WTC11 (cell line): ENCODE measurements around the gene TEX51. TPM values are rescaled to one million over a fixed set of nuclear protein-coding genes. Genes with fewer than 3 reads are reported as not detected.

Source experiments
- ATAC-seq: fragments of 200-7000 bp; cut with Tn5 transposase; 2 replicates; pipeline ENCODE4 v1.10.0; 2021; ENCODE audit warnings: mild to moderate bottlenecking, moderate library complexity
- CTCF ChIA-PET: fragments of 300-600 bp; sonication (Branson Sonifier 250); formaldehyde crosslinking; loops from one replicate; lab custom pipeline; 2021; ENCODE audit warnings: antibody characterized with exemption; lab: Charles Lee
- POLR2A ChIA-PET: fragments of 350-600 bp; sonication (Branson Sonifier 250); formaldehyde crosslinking; loops from one replicate; lab custom pipeline; 2021; ENCODE audit warnings: antibody characterized with exemption; lab: Charles Lee
- DNase-seq: peaks from one replicate; pipeline ENCODE4 v3.0.0; 2021; ENCODE audit warnings: low spot score
- H3K27ac Mint-ChIP-seq: 2 replicates; pipeline ENCODE4 v1.8.0; 2021; ENCODE audit warnings: mixed read lengths
- H3K27me3 Mint-ChIP-seq: 2 replicates; pipeline ENCODE4 v1.8.0; 2021; ENCODE audit warnings: low read depth, mild to moderate bottlenecking, moderate library complexity, mixed read lengths
- H3K36me3 Mint-ChIP-seq: 2 replicates; pipeline ENCODE4 v1.8.0; 2021; ENCODE audit warnings: mixed read lengths
- H3K4me1 Mint-ChIP-seq: 2 replicates; pipeline ENCODE4 v1.8.0; 2022; ENCODE audit warnings: mixed read lengths
- H3K4me3 Mint-ChIP-seq: 2 replicates; pipeline ENCODE4 v1.8.0; 2021; ENCODE audit warnings: mild to moderate bottlenecking, moderate library complexity, mixed read lengths
- H3K9me3 Mint-ChIP-seq: 2 replicates; pipeline ENCODE4 v1.8.0; 2021; ENCODE audit warnings: mixed read lengths
- CREM ChIP-seq: sonication (generic); formaldehyde crosslinking; IDR thresholded peaks from 2 replicates; pipeline ENCODE4 v1.8.1; 2022; ENCODE audit warnings: mild to moderate bottlenecking, missing genetic modification reagents, moderate library complexity
- E2F4 ChIP-seq: sonication (generic); formaldehyde crosslinking; IDR thresholded peaks from 2 replicates; pipeline ENCODE4 v1.8.1; 2022; ENCODE audit warnings: low read depth, mild to moderate bottlenecking, moderate library complexity, missing genetic modification reagents, borderline replicate concordance
- EMX1 ChIP-seq: fragments of 250-450 bp; sonication (Bioruptor Pico); IDR thresholded peaks from 2 replicates; pipeline ENCODE4 v1.8.0; 2021; ENCODE audit warnings: mild to moderate bottlenecking
- FOXP1 ChIP-seq: sonication (generic); formaldehyde crosslinking; IDR thresholded peaks from 2 replicates; pipeline ENCODE4 v1.8.0; 2022; ENCODE audit warnings: missing genetic modification reagents, mild to moderate bottlenecking, moderate library complexity, borderline replicate concordance
- FOXP4 ChIP-seq: sonication (generic); formaldehyde crosslinking; IDR thresholded peaks from 2 replicates; pipeline ENCODE4 v1.8.0; 2022; ENCODE audit warnings: mild to moderate bottlenecking, missing genetic modification reagents
- MYBL2 ChIP-seq: sonication (generic); formaldehyde crosslinking; IDR thresholded peaks from 2 replicates; pipeline ENCODE4 v1.8.1; 2023; ENCODE audit warnings: mild to moderate bottlenecking, moderate library complexity, missing genetic modification reagents
- NFYB ChIP-seq: sonication (generic); formaldehyde crosslinking; conservative IDR thresholded peaks from 2 replicates; pipeline ENCODE4 v1.8.0; 2022; ENCODE audit warnings: low read depth, missing genetic modification reagents
- PREB ChIP-seq: sonication (generic); formaldehyde crosslinking; IDR thresholded peaks from 2 replicates; pipeline ENCODE4 v1.8.1; 2022; ENCODE audit warnings: mild to moderate bottlenecking, missing genetic modification reagents, moderate library complexity, borderline replicate concordance
- RELA ChIP-seq: sonication (generic); formaldehyde crosslinking; IDR thresholded peaks from 2 replicates; pipeline ENCODE4 v1.8.1; 2022; ENCODE audit warnings: missing genetic modification reagents, mild to moderate bottlenecking, borderline replicate concordance
- TEAD1 ChIP-seq: sonication (generic); formaldehyde crosslinking; IDR thresholded peaks from 2 replicates; pipeline ENCODE4 v1.8.0; 2022; ENCODE audit warnings: mild to moderate bottlenecking, missing genetic modification reagents
- ZNF671 ChIP-seq: fragments of 250-450 bp; sonication (Bioruptor Pico); IDR thresholded peaks from 2 replicates; pipeline ENCODE4 v1.8.0; 2021; ENCODE audit warnings: mild to moderate bottlenecking
- total RNA-seq: library from RNA; stranded (reverse); gene quantifications from 3 replicates; pipeline ENCODE4 v1.2.3, GENCODE V29; 2021
- TF ChIP-seq, protein P1 (sequence below): fragments of 250-450 bp; sonication (Bioruptor Pico); conservative IDR thresholded peaks from 2 replicates; pipeline ENCODE4 v1.9.0; 2021; ENCODE audit warnings: mild to moderate bottlenecking
- TF ChIP-seq, protein P2 (sequence below): sonication (generic); formaldehyde crosslinking; IDR thresholded peaks from 2 replicates; pipeline ENCODE4 v1.8.0; 2022; ENCODE audit warnings: mild to moderate bottlenecking, missing genetic modification reagents
- TF ChIP-seq, protein P3 (sequence below): sonication (generic); formaldehyde crosslinking; IDR thresholded peaks from 2 replicates; pipeline ENCODE4 v1.8.0; 2023; ENCODE audit warnings: missing genetic modification reagents, mild to moderate bottlenecking, borderline replicate concordance

The TEX51 gene
- total RNA-seq, 1 experiment from 2014 or later = not detected

- ATAC-seq = no peak
- peaks cover 2% of the 10 kb centered on the region; the same call in 1 of the 2 replicates for H3K9me3 Mint-ChIP-seq
- H3K27me3 Mint-ChIP-seq = peaks cover 16% of the 10 kb centered on the region
- H3K27ac Mint-ChIP-seq = no peak overlapping the region
- H3K4me1 Mint-ChIP-seq = peaks cover 3% of the 10 kb centered on the region; the same call in 1 of the 2 replicates
- no peak overlapping the region for H3K4me3 Mint-ChIP-seq
- TF ChIP-seq, protein P1, sequence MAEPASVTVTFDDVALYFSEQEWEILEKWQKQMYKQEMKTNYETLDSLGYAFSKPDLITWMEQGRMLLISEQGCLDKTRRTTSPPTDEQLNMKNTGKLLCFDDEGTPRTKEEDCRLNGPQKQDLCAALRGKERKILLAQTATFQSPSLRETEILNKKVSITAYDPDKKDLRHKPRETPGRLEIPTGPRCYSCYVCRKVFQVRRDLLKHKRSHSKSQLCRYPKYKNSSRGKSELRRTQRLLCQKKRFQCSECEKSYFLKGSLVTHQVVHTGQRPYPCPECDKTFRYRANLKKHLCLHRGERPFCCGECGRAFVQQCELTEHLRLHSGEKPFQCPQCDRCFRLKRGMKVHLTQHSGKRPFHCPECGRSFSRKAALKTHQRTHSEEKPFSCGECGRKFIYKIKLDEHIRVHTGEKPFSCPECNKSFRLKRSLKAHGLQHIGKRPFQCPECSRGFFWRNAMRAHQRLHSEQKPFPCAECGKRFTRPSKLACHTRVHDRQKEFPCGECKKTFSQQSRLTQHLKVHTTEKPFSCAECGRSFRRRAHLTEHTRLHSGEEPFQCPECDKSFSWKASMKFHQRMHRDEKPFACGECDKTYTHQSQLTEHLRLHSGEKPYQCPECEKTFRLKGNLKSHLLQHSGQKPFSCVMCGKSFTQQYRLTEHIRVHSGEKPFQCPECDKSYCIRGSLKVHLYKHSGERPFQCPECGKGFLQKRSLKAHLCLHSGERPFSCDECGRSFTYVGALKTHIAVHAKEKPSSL (CRISPR knock-in tag) = no peak
- TF ChIP-seq FOXP1 (CRISPR knock-in tag) (no peak), EMX1 (CRISPR knock-in tag) (no peak), PREB (CRISPR knock-in tag) (no peak), ZNF671 (CRISPR knock-in tag) (no peak)
- TF ChIP-seq, protein P2, sequence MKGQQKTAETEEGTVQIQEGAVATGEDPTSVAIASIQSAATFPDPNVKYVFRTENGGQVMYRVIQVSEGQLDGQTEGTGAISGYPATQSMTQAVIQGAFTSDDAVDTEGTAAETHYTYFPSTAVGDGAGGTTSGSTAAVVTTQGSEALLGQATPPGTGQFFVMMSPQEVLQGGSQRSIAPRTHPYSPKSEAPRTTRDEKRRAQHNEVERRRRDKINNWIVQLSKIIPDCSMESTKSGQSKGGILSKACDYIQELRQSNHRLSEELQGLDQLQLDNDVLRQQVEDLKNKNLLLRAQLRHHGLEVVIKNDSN = no peak
- ChIA-PET POLR2A (no interaction called here), CTCF (interaction anchor here (2.1 kb wide), 1 partner anchor 61 kb away, joined by 8 read pairs; no protein-coding TSS in a partner anchor)
- DNase-seq = no peak
- no peaks in the 10 kb centered on the region for H3K36me3 Mint-ChIP-seq
Measured at GRCh38 chr2:126910637-126911036, 11.9 kb downstream of the TEX51 start.

DNA sequence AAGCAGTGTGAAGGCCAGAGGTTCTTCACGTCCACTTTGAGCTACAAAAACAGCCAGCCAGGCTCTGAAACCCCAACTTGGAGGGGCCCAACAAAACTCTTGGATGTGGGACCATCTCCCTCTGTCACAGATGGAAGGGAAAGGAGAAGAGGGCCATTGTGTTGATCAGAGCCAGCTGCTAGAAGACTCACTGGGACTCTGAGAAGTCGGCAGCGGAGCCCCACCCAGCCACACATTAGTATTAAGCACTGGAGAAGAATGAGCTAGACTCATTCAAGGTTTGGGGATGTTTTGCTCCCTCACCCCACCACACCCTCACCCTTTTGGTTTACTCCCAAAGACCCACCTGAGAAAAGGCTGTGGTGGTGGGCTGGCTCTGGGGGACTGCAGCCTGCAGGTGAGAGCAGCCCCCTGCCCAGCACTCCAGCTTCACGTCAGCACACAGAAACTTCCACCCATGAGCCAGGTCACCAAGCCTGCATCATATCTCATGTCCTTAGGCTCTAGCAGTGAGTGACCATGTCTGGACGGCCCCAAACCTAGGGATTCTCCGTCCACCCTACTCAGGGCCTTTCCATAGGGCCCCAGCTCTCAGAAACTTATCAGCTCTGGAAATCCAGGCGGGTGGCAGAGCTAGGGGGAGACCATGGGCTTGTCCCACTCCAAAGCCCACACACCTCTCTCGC is 12.6 kb downstream of the TEX51 start:
- H3K9me3 Mint-ChIP-seq = peaks cover 2% of the 10 kb centered on the region
- H3K27me3 Mint-ChIP-seq = peaks cover 17% of the 10 kb centered on the region
- peaks cover 3% of the 10 kb centered on the region; the same call in 1 of the 2 replicates for H3K4me1 Mint-ChIP-seq
- ATAC-seq (no peak), DNase-seq (no peak)
- POLR2A ChIA-PET = no interaction called here
- no peak overlapping the region for H3K4me3 Mint-ChIP-seq
- H3K36me3 Mint-ChIP-seq = no peaks in the 10 kb centered on the region
- CTCF ChIA-PET = interaction anchor here (0.8 to 2.1 kb wide), 2 partner anchors 25 to 61 kb away, joined by 6 to 8 read pairs; no protein-coding TSS in a partner anchor
- TF ChIP-seq CREM (CRISPR knock-in tag) = no peak
- no peak for TF ChIP-seq FOXP4
- no peak for TF ChIP-seq TEAD1 (CRISPR knock-in tag)
- no peak for TF ChIP-seq RELA (CRISPR knock-in tag)
- no peak for TF ChIP-seq MYBL2
- no peak for TF ChIP-seq NFYB (CRISPR knock-in tag)
- TF ChIP-seq, protein P3, sequence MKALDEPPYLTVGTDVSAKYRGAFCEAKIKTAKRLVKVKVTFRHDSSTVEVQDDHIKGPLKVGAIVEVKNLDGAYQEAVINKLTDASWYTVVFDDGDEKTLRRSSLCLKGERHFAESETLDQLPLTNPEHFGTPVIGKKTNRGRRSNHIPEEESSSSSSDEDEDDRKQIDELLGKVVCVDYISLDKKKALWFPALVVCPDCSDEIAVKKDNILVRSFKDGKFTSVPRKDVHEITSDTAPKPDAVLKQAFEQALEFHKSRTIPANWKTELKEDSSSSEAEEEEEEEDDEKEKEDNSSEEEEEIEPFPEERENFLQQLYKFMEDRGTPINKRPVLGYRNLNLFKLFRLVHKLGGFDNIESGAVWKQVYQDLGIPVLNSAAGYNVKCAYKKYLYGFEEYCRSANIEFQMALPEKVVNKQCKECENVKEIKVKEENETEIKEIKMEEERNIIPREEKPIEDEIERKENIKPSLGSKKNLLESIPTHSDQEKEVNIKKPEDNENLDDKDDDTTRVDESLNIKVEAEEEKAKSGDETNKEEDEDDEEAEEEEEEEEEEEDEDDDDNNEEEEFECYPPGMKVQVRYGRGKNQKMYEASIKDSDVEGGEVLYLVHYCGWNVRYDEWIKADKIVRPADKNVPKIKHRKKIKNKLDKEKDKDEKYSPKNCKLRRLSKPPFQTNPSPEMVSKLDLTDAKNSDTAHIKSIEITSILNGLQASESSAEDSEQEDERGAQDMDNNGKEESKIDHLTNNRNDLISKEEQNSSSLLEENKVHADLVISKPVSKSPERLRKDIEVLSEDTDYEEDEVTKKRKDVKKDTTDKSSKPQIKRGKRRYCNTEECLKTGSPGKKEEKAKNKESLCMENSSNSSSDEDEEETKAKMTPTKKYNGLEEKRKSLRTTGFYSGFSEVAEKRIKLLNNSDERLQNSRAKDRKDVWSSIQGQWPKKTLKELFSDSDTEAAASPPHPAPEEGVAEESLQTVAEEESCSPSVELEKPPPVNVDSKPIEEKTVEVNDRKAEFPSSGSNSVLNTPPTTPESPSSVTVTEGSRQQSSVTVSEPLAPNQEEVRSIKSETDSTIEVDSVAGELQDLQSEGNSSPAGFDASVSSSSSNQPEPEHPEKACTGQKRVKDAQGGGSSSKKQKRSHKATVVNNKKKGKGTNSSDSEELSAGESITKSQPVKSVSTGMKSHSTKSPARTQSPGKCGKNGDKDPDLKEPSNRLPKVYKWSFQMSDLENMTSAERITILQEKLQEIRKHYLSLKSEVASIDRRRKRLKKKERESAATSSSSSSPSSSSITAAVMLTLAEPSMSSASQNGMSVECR (CRISPR knock-in tag) = no peak
- TF ChIP-seq E2F4 (CRISPR knock-in tag) = no peak
- H3K27ac Mint-ChIP-seq = no peak overlapping the region
